Ishikawa (cell line): ENCODE data around the gene GNAT1.

Source experiments
- CEBPB ChIP-seq: IDR thresholded peaks from 2 replicates; pipeline ENCODE4 v1.6.1; 2012
- CREB1 ChIP-seq: IDR thresholded peaks from 2 replicates; pipeline ENCODE4 v1.6.1; 2012; ENCODE audit warnings: low read depth
- EGR1 ChIP-seq: IDR thresholded peaks from 2 replicates; pipeline ENCODE4 v1.6.1; 2012
- EP300 ChIP-seq: IDR thresholded peaks from 2 replicates; pipeline ENCODE4 v1.6.1; 2012; ENCODE audit warnings: borderline replicate concordance
- FOXM1 ChIP-seq: IDR thresholded peaks from 2 replicates; pipeline ENCODE4 v1.6.1; 2012; ENCODE audit warnings: low read depth, borderline replicate concordance
- MAX ChIP-seq: IDR thresholded peaks from 2 replicates; pipeline ENCODE4 v1.6.1; 2012
- NFIC ChIP-seq: IDR thresholded peaks from 2 replicates; pipeline ENCODE4 v1.6.1; 2012
- RAD21 ChIP-seq: IDR thresholded peaks from 2 replicates; pipeline ENCODE4 v1.6.1; 2012; ENCODE audit warnings: low read depth
- TAF1 ChIP-seq: IDR thresholded peaks from 2 replicates; pipeline ENCODE4 v1.6.1; 2012; ENCODE audit warnings: low read depth, mild to moderate bottlenecking
- TCF12 ChIP-seq: IDR thresholded peaks from 2 replicates; pipeline ENCODE4 v1.6.1; 2012; ENCODE audit warnings: low read depth
- TEAD4 ChIP-seq: IDR thresholded peaks from 2 replicates; pipeline ENCODE4 v1.6.1; 2012
- USF1 ChIP-seq: IDR thresholded peaks from 2 replicates; pipeline ENCODE4 v1.6.1; 2012
- YY1 ChIP-seq: IDR thresholded peaks from 2 replicates; pipeline ENCODE4 v1.6.1; 2012; ENCODE audit warnings: low read depth
- ZBTB7A ChIP-seq: IDR thresholded peaks from 2 replicates; pipeline ENCODE4 v1.6.1; 2012; ENCODE audit warnings: low read depth
- TF ChIP-seq, protein P1 (sequence below): IDR thresholded peaks from 2 replicates; pipeline ENCODE4 v1.6.1; 2012; ENCODE audit warnings: low read depth, mild to moderate bottlenecking

Gene GNAT1

DNA sequence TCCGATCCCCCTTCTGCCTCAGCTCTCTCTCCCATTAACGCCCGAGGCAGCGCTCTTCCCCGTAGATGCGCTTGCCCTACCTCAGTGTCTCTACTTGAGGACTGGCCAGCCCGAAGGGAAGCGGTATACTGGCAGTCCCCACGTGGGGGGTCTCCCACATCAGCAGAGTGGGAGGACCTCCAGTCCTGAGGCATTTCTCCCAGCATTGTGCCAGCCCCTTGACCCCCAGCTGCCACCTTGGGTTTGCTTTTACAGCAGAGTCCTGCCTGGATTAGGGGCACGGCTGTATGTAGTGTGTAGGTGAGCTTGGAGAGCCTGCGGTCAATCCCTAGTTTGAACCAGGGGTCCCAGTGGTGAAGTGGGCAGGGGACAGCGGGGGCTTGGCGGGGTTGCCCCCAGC, 35.5 kb upstream of the GNAT1 start:
- TF ChIP-seq EGR1 (no peak), ZBTB7A (peak; percentile 56; the same call in 1 of the 2 replicates)

- TF ChIP-seq ZBTB7A (no peak), USF1 (no peak), EGR1 (no peak), CREB1 (no peak), CEBPB (no peak), NFIC (no peak), RAD21 (no peak), EP300 (no peak), FOXM1 (no peak), TAF1 (no peak)
Observed at GRCh38 chr3:50156549-50157493, 34.6 kb upstream of the GNAT1 start.

DNA sequence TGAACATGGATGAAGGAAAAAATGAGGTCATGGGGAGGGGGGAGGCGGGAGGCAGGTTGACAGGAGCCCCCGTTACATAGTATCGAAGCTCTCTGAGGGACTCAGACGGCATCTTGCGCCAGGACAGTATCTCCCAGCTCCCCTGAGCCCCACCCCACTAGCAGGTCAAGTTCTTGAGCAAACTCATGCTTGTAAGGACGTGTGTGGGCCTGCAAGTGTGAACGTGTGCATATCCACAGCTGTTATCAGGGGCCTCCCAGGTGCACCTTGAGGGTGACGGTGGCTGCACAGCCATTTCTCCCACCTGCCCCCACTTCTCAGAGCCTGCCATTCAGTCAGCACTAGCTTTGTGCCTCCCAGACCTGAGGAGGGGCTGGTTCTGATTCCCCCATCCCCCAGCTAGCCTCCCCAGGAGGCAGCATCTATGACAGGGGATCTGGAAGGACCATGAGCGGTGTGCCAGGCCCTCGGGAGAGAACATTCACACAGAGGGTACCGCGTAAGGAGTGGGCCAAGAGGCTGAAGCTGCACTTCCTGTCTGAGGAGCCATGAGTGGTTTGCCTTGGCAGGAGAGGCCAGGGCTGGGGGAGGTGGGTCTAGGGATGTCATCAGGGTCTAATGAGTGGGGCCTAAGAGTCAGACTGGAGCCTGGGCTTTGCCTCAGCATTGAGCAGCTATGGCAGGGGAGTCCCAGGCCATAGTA, 33.4 kb upstream of the GNAT1 start:
- TF ChIP-seq CEBPB (no peak), ZBTB7A (no peak; the same call in 1 of the 2 replicates), TCF12 (no peak), MAX (no peak), FOXM1 (no peak), EP300 (no peak), TEAD4 (no peak), USF1 (no peak), NFIC (no peak), TAF1 (no peak)
- TF ChIP-seq, protein P1, sequence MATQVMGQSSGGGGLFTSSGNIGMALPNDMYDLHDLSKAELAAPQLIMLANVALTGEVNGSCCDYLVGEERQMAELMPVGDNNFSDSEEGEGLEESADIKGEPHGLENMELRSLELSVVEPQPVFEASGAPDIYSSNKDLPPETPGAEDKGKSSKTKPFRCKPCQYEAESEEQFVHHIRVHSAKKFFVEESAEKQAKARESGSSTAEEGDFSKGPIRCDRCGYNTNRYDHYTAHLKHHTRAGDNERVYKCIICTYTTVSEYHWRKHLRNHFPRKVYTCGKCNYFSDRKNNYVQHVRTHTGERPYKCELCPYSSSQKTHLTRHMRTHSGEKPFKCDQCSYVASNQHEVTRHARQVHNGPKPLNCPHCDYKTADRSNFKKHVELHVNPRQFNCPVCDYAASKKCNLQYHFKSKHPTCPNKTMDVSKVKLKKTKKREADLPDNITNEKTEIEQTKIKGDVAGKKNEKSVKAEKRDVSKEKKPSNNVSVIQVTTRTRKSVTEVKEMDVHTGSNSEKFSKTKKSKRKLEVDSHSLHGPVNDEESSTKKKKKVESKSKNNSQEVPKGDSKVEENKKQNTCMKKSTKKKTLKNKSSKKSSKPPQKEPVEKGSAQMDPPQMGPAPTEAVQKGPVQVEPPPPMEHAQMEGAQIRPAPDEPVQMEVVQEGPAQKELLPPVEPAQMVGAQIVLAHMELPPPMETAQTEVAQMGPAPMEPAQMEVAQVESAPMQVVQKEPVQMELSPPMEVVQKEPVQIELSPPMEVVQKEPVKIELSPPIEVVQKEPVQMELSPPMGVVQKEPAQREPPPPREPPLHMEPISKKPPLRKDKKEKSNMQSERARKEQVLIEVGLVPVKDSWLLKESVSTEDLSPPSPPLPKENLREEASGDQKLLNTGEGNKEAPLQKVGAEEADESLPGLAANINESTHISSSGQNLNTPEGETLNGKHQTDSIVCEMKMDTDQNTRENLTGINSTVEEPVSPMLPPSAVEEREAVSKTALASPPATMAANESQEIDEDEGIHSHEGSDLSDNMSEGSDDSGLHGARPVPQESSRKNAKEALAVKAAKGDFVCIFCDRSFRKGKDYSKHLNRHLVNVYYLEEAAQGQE: no peak

- TF ChIP-seq FOXM1 (no peak), NFIC (no peak), EP300 (no peak), RAD21 (no peak), YY1 (no peak), TEAD4 (no peak), CREB1 (no peak), EGR1 (no peak), MAX (no peak), TAF1 (no peak), USF1 (no peak), CEBPB (no peak), ZBTB7A (no peak), TCF12 (no peak)
- TF ChIP-seq, protein P1: no peak
Observed at GRCh38 chr3:50158530-50159146, 32.8 kb upstream of the GNAT1 start.

- TF ChIP-seq EP300 (0 out of 2 replicates have a peak, but pooled peaks have one; percentile 36), EGR1 (no peak), MAX (no peak)
Observed at GRCh38 chr3:50160561-50160983, 30.8 kb upstream of the GNAT1 start.
